Gastrocnemius medialis (tissue), 4 donors: Measurements from ENCODE around the gene HTR1D. TPM values are rescaled to one million over a fixed set of nuclear protein-coding genes. Genes with fewer than 3 reads are reported as not detected.

Experiments
- ATAC-seq, 2 donors: fragments of 150-250 bp; one replicate each; pipeline ENCODE4 v1.9.1; 2016
- DNase-seq, 2 donors: peaks; one replicate each; pipeline ENCODE4 v3.0.0-alpha.2; 2019
- H3K27ac ChIP-seq, 4 donors: fragments of 200-600 bp; sonication (generic); 1 replicate in 1 of 4; 2 replicates in 3 of 4; pipeline ENCODE4 v1.5.1; 2016 to 2018; ENCODE audit warnings: mild to moderate bottlenecking in 2 of 4, moderate library complexity in 1 of 4
- H3K27me3 ChIP-seq, 3 donors: fragments of 200-600 bp; sonication (generic) in 2 of 3; 1 replicate in 1 of 3; 2 replicates in 2 of 3; pipeline versions ENCODE4 v1.5.1 to v1.6.0; 2016 to 2019; ENCODE audit warnings: mild to moderate bottlenecking in 1 of 3, moderate library complexity in 1 of 3
- H3K36me3 ChIP-seq, 2 donors: fragments of 200-600 bp; sonication (generic) in 1 of 2; one replicate each; pipeline ENCODE4 v1.5.1; 2017 to 2018
- H3K4me1 ChIP-seq, 2 donors: fragments of 200-600 bp; sonication (generic) in 1 of 2; one replicate each; pipeline ENCODE4 v1.5.1; 2016 to 2017; ENCODE audit warnings: mild to moderate bottlenecking in 2 of 2
- H3K4me3 ChIP-seq, 4 donors: fragments of 200-600 bp; sonication (generic) in 3 of 4; 1 replicate in 1 of 4; 2 replicates in 3 of 4; pipeline ENCODE4 v1.5.1; 2016 to 2019; ENCODE audit warnings: mild to moderate bottlenecking in 2 of 4
- H3K9me3 ChIP-seq, 3 donors: fragments of 200-600 bp; sonication (generic) in 2 of 3; 1 replicate in 1 of 3; 2 replicates in 2 of 3; pipeline ENCODE4 v1.5.1; 2016 to 2019
- CTCF ChIP-seq, 5 experiments: fragments of 450-650 bp in 3 of 5; fragments of 200-600 bp in 2 of 5; sonication (generic) in 2 of 5; IDR thresholded peaks in 4 of 5; conservative IDR thresholded peaks in 1 of 5; 1 replicate in 4 of 5; 2 replicates in 1 of 5; pipeline ENCODE4 v1.5.1; 2016 to 2019; ENCODE audit warnings: antibody characterized with exemption in 5 of 5, mild to moderate bottlenecking in 3 of 5, moderate library complexity in 3 of 5
- POLR2A ChIP-seq, 2 donors: fragments of 450-650 bp; IDR thresholded peaks; one replicate each; pipeline ENCODE4 v1.6.1; 2017; ENCODE audit warnings: antibody characterized with exemption in 2 of 2, mild to moderate bottlenecking in 2 of 2, moderate library complexity in 2 of 2
- in situ Hi-C, 4 donors: fragments of 200-750 bp; cut with MboI; loops; one replicate each; pipeline versions ENCODE4 v1.15.0 to v1.8.0; 2017; ENCODE audit warnings: low sequenced_read_pairs in 4 of 4
- intact Hi-C: fragments of 100-400 bp; cut with DNase I; formaldehyde crosslinking; loops from one replicate; pipeline ENCODE4 v1.15.1; 2023; ENCODE audit warnings: low total_unique reads
- total RNA-seq, 4 donors: library from RNA; depleted of rRNA; stranded (reverse); fragments of >200 nt; gene quantifications; one replicate each; pipeline versions ENCODE4 v1.1.0 to v1.2.3, GENCODE V29; 2016

Gene HTR1D
- total RNA-seq, 4 donors from 2014 or later, result not detected

- no peak for ATAC-seq
Measured at GRCh38 chr1:23242414-23242813, 25.1 kb upstream of the HTR1D start.

GRCh38 chr1:23239638-23240295 lies 22.5 kb upstream of the HTR1D start:
- H3K4me1 ChIP-seq, result no peaks in the 10 kb centered on the region
- no peak overlapping the region for H3K27ac ChIP-seq
- H3K27me3 ChIP-seq, result no peaks in the 10 kb centered on the region
- H3K4me3 ChIP-seq, result no peak overlapping the region
- in situ Hi-C loops (no loop called here), intact Hi-C loops (no loop called here)
- DNase-seq, result no peak
- ATAC-seq, result no peak
- H3K36me3 ChIP-seq, result no peaks in the 10 kb centered on the region
- TF ChIP-seq POLR2A (IDR thresholded peaks at IDR 0.05), result no peak
- TF ChIP-seq CTCF (IDR thresholded peaks at IDR 0.05 in 4 of 5, conservative IDR thresholded peaks at IDR 0.05 in 1 of 5), result no peak
- no peaks in the 10 kb centered on the region for H3K9me3 ChIP-seq

More at GRCh38 chr1:23242414-23242813, 25.1 kb upstream of the HTR1D start:
- no peaks in the 10 kb centered on the region for H3K27me3 ChIP-seq
- no peaks in the 10 kb centered on the region for H3K36me3 ChIP-seq
- no peaks in the 10 kb centered on the region for H3K9me3 ChIP-seq
- in situ Hi-C loops, result no loop called here
- intact Hi-C loops, result no loop called here
- TF ChIP-seq POLR2A (IDR thresholded peaks at IDR 0.05), result no peak
- no peak for TF ChIP-seq CTCF (IDR thresholded peaks at IDR 0.05 in 4 of 5, conservative IDR thresholded peaks at IDR 0.05 in 1 of 5)
- H3K4me1 ChIP-seq, result no peaks in the 10 kb centered on the region
- no peak overlapping the region for H3K4me3 ChIP-seq
- no peak for DNase-seq
- H3K27ac ChIP-seq, result no peak overlapping the region

DNA sequence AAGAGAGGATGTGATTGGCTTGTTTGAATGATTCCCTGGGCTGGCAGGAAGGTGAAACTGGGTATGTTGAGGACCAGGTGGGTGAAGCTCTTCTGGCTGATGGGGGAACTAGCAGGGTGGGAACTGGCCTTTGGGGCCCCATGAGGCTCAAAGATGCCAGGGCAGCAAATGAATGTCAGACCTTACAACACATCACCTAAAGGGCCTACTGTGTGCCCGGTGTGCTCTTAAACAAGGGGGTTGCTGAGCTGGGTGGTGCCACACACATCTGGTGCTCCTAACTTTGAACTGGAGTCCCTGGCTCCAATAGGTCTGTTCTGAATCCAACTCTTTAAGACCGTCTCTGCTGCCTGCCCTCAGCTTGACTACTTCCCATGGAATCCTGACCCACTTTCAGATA lies 21.3 kb upstream of the HTR1D start:
- no peak for ATAC-seq
- H3K27me3 ChIP-seq, result no peaks in the 10 kb centered on the region
- in situ Hi-C loops, result no loop called here
- no peak for TF ChIP-seq CTCF (IDR thresholded peaks at IDR 0.05 in 4 of 5, conservative IDR thresholded peaks at IDR 0.05 in 1 of 5)
- no peaks in the 10 kb centered on the region for H3K36me3 ChIP-seq
- no peaks in the 10 kb centered on the region for H3K9me3 ChIP-seq
- no peak for DNase-seq
- intact Hi-C loops, result no loop called here
- H3K27ac ChIP-seq, result no peak overlapping the region
- no peak overlapping the region for H3K4me3 ChIP-seq
- no peaks in the 10 kb centered on the region for H3K4me1 ChIP-seq

DNA sequence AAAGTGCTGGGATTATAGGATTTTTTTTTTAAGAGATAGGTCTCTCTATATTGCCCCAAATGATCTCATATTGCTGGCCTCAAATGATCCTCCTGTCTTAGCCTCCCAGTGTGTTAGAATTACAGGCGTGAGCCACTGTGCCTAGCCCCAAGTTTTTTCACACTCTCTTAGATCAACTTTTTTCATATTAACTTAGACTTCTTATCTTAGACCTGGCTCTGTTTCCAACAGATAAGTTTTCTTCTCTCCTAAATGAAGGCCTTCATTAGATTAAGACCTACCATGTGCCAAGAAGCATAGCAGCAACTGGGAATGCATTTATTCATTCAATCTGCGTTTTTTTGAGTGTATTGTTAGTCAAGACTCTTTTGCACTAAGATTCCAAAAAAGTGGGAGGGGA lies 20.2 kb upstream of the HTR1D start:
- DNase-seq, result no peak
- Histone ChIP-seq H3K9me3 (no peaks in the 10 kb centered on the region), H3K4me1 (no peaks in the 10 kb centered on the region), H3K27ac (no peak overlapping the region), H3K4me3 (no peak overlapping the region), H3K27me3 (no peaks in the 10 kb centered on the region), H3K36me3 (no peaks in the 10 kb centered on the region)
- TF ChIP-seq POLR2A (IDR thresholded peaks at IDR 0.05) (no peak), CTCF (IDR thresholded peaks at IDR 0.05 in 4 of 5, conservative IDR thresholded peaks at IDR 0.05 in 1 of 5) (no peak)
- no peak for ATAC-seq
- intact Hi-C loops, result no loop called here
- in situ Hi-C loops, result no loop called here

DNA sequence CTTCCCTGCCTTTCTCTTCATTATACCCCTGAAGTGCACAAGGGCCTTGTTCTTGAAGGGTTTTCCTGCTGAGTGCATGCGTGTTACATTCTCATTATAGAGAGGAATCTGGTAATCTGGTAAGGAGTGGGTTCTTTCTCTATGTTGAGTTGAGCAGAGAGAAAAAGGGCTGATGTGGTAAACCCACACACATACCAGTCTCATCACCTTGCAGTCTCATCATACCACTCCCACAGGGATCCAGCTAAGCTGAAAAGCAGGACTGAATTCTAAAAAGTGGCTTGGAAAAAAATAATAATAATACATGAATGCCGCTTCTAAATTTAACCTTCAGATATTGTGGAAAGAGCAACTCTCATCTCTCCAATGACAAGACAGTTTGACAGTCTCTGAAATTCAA lies 10.5 kb upstream of the HTR1D start:
- Histone ChIP-seq H3K4me3 (no peak overlapping the region), H3K27ac (no peak overlapping the region), H3K36me3 (no peaks in the 10 kb centered on the region), H3K9me3 (no peaks in the 10 kb centered on the region), H3K4me1 (no peaks in the 10 kb centered on the region), H3K27me3 (peaks cover 6 to 12% (median 8%) of the 10 kb centered on the region in 3 donors)
- ATAC-seq, result no peak
- in situ Hi-C loops (no loop called here), intact Hi-C loops (no loop called here)
- DNase-seq, result no peak
- TF ChIP-seq CTCF (IDR thresholded peaks at IDR 0.05 in 4 of 5, conservative IDR thresholded peaks at IDR 0.05 in 1 of 5) (no peak), POLR2A (IDR thresholded peaks at IDR 0.05) (no peak)
